ENCODE data around the gene TMEM106C.

DNA sequence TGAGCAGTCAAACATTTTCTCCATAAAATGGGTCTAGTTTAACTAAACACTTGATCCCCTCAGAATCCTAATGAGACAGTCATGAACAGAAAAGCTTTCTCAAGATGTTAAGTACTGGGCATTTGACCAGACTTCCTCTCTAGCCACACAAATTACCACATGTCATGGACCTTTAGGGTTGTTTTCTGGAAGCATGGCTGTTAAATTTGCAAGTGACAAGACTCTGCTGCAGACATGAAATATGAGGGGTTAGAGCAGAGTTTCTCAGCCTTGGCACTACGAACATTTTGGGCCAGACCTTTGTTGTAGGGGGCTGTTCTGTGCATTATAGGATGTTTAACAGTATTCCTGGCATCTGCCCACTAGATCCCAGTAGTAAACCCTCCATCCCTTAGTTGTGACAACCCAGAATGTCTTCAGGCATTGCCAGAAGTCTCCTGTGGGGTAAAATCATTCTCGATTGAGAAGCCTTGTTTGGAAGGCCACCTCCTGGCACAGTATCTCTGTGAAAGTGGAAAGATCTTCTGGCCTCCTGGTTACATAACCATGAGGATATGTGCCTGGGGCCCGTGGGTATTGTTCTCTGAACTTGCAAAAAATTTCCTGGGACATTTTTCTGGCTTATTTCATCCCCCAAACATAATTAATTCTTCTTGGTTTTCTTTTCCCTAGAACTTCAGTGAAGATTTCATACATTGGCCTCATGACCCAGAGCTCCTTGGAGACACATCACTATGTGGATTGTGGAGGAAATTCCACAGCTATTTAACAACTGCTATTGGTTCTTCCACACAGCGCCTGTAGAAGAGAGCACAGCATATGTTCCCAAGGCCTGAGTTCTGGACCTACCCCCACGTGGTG is 4.3 kb downstream of the TMEM106C start:
- TF ChIP-seq MEF2A (IDR thresholded peaks at IDR 0.05; ENCODE audit: insufficient read depth, low read depth, low read length) (no peak), TCF7 (IDR thresholded peaks at IDR 0.05; ENCODE audit: borderline replicate concordance) (no peak), BRCA1 (IDR thresholded peaks at IDR 0.05; ENCODE audit: low read depth, low read length) (no peak), ZNF24 (IDR thresholded peaks at IDR 0.05) (no peak), ESRRA (IDR thresholded peaks at IDR 0.05; ENCODE audit: low read length) (no peak), ASH2L (IDR thresholded peaks at IDR 0.05; ENCODE audit: borderline replicate concordance, low read depth) (no peak), SMC3 (IDR thresholded peaks at IDR 0.05; ENCODE audit: borderline replicate concordance, low read length) (no peak), POLR2A (IDR thresholded peaks at IDR 0.05; ENCODE audit: low read depth, low read length) (no peak), SUZ12 (IDR thresholded peaks at IDR 0.05; ENCODE audit: unreplicated experiment) (no peak)
- TF ChIP-seq, protein P1, sequence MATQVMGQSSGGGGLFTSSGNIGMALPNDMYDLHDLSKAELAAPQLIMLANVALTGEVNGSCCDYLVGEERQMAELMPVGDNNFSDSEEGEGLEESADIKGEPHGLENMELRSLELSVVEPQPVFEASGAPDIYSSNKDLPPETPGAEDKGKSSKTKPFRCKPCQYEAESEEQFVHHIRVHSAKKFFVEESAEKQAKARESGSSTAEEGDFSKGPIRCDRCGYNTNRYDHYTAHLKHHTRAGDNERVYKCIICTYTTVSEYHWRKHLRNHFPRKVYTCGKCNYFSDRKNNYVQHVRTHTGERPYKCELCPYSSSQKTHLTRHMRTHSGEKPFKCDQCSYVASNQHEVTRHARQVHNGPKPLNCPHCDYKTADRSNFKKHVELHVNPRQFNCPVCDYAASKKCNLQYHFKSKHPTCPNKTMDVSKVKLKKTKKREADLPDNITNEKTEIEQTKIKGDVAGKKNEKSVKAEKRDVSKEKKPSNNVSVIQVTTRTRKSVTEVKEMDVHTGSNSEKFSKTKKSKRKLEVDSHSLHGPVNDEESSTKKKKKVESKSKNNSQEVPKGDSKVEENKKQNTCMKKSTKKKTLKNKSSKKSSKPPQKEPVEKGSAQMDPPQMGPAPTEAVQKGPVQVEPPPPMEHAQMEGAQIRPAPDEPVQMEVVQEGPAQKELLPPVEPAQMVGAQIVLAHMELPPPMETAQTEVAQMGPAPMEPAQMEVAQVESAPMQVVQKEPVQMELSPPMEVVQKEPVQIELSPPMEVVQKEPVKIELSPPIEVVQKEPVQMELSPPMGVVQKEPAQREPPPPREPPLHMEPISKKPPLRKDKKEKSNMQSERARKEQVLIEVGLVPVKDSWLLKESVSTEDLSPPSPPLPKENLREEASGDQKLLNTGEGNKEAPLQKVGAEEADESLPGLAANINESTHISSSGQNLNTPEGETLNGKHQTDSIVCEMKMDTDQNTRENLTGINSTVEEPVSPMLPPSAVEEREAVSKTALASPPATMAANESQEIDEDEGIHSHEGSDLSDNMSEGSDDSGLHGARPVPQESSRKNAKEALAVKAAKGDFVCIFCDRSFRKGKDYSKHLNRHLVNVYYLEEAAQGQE (IDR thresholded peaks at IDR 0.05; ENCODE audit: low read depth, low read length), result no peak
- TF ChIP-seq, protein P2, sequence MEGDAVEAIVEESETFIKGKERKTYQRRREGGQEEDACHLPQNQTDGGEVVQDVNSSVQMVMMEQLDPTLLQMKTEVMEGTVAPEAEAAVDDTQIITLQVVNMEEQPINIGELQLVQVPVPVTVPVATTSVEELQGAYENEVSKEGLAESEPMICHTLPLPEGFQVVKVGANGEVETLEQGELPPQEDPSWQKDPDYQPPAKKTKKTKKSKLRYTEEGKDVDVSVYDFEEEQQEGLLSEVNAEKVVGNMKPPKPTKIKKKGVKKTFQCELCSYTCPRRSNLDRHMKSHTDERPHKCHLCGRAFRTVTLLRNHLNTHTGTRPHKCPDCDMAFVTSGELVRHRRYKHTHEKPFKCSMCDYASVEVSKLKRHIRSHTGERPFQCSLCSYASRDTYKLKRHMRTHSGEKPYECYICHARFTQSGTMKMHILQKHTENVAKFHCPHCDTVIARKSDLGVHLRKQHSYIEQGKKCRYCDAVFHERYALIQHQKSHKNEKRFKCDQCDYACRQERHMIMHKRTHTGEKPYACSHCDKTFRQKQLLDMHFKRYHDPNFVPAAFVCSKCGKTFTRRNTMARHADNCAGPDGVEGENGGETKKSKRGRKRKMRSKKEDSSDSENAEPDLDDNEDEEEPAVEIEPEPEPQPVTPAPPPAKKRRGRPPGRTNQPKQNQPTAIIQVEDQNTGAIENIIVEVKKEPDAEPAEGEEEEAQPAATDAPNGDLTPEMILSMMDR (IDR thresholded peaks at IDR 0.05 in 2 of 3, conservative IDR thresholded peaks at IDR 0.05 in 1 of 3; ENCODE audit: control insufficient read depth in 2 of 3, extremely low read depth in 1 of 3, insufficient read depth in 1 of 3, low read depth in 3 of 3, low read length in 3 of 3), result no peak
- TF ChIP-seq, protein P3, sequence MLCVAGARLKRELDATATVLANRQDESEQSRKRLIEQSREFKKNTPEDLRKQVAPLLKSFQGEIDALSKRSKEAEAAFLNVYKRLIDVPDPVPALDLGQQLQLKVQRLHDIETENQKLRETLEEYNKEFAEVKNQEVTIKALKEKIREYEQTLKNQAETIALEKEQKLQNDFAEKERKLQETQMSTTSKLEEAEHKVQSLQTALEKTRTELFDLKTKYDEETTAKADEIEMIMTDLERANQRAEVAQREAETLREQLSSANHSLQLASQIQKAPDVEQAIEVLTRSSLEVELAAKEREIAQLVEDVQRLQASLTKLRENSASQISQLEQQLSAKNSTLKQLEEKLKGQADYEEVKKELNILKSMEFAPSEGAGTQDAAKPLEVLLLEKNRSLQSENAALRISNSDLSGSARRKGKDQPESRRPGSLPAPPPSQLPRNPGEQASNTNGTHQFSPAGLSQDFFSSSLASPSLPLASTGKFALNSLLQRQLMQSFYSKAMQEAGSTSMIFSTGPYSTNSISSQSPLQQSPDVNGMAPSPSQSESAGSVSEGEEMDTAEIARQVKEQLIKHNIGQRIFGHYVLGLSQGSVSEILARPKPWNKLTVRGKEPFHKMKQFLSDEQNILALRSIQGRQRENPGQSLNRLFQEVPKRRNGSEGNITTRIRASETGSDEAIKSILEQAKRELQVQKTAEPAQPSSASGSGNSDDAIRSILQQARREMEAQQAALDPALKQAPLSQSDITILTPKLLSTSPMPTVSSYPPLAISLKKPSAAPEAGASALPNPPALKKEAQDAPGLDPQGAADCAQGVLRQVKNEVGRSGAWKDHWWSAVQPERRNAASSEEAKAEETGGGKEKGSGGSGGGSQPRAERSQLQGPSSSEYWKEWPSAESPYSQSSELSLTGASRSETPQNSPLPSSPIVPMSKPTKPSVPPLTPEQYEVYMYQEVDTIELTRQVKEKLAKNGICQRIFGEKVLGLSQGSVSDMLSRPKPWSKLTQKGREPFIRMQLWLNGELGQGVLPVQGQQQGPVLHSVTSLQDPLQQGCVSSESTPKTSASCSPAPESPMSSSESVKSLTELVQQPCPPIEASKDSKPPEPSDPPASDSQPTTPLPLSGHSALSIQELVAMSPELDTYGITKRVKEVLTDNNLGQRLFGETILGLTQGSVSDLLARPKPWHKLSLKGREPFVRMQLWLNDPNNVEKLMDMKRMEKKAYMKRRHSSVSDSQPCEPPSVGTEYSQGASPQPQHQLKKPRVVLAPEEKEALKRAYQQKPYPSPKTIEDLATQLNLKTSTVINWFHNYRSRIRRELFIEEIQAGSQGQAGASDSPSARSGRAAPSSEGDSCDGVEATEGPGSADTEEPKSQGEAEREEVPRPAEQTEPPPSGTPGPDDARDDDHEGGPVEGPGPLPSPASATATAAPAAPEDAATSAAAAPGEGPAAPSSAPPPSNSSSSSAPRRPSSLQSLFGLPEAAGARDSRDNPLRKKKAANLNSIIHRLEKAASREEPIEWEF (IDR thresholded peaks at IDR 0.05; ENCODE audit: insufficient replicate concordance, low read depth, low read length), result no peak

Data from GM12878 (cell line).